Medulla oblongata (tissue), 1 donor: ENCODE results near the gene CRK.
"Not testable (repeated sequence)": the region's sequence is repeated elsewhere in the genome, so short reads cannot be mapped to it uniquely, and the experiment has no call there.

ENCODE experiments used
- DNase-seq: peaks from one replicate; pipeline ENCODE4 v3.0.0-alpha.2; 2015; ENCODE audit errors: extremely low spot score

Gene CRK

DNA sequence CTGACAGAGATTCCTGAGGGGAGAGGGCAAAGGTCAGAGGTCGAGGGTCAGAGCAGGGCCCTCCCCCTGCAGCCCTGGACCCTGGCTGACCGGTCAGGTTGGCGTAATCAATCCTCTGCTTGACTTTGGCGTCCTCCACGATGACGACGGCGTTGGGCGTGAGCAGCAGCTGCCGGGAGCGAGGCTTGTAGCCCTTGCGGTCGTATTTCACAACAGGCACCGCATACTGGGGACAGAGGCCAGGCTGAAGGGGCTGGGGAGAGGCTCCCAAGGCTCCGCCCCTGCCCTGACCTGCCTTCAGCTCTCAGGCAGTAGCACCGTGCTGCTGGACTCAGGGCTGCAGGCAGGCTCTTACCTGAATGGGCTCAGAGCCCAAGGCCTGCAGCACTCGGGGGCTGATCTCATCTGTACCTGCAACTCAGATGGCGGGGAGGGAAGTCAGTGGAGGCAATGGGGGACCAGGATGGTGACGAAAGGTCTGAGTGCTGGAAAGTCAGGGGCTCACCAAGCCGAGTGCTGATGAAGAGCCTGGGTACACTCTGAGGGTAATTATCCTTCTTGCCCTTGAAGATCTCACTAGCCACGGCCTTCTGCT is 12.0 kb upstream of the CRK start:
- no peak for DNase-seq

DNA sequence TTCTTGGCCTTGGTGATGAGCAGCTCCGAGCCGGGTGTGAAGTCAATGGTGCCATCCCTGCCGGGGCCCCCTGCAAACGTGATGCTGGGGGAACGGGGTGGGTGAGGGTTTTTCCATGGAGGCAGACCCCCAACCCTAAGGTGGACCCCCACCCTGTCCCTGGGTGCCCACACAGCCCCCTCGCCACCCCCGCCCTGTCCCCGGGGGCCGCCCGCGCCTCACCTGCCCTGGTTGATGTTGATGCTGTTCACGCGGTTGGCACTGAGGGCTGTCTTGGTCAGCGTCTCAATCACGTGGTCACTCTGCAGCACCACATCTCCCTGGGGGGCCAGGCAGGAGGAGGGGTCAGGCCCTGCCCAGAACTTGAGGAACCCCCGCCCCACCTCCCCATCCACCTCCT is 11.2 kb upstream of the CRK start:
- no peak for DNase-seq

DNA sequence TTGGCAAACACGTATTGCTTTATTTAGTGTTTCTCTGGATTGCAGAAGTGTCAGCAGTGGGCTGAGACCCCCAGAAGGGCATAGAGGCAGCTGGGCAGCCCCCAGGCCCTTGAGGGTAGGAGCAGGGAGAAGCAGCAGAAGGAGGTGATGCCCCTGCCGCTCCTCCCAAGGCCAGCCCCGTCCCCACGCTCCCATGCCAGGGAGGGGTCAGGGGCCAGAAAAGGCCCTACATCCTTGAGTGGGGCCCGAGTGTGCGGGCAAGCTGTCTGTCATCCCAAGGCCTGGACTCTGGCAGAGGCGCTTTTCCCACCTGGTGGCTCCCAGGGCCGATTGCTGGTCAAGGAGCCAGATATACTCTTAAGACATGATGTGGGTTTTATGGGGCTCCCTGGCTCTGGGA is 8.2 kb upstream of the CRK start:
- no peak for DNase-seq

DNA sequence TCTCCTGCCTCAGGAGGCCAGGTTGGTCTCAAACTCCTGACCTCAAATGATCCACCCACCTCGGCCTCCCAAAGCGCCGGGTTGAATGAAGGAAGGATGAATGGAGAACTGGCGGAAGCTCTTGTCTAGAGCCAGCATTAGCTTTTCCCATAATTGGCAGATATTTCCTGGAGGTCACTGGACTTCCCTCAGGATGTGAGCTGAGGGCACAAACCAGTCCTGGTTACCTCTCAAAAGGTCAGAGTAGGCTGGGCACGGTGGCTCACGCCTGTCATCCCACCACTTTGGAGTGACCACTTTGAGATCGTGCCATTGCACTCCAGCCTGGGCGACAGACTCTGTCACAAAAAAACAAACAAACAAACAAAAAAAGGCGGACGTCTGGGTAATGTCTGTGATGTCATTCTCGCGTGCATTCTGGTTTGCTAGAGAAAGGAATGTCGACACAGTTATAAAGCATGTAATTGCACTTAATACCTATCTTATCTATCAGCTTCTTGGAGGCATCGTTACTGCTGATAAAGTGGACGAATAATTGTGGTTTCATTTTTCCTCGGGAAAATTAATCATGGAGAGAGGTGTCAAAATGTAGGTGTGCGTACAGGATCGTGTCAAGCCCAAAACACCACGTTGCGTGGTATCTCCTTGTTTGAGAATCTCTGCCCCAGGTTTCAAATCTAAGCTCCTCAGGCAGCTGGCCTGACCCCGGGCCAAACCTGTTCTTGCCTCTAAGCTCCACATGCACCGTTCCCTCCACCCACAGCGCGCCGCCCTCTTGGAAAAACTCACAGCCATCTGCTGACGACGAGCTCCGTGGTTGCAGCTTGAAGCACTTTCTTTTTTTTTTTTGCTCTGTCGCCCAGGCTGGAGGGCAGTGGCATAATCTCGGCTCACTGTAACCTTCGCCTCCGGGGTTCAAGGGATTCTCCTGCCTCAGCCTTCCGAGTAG is 6.4 kb upstream of the CRK start:
- no peak for DNase-seq

DNA sequence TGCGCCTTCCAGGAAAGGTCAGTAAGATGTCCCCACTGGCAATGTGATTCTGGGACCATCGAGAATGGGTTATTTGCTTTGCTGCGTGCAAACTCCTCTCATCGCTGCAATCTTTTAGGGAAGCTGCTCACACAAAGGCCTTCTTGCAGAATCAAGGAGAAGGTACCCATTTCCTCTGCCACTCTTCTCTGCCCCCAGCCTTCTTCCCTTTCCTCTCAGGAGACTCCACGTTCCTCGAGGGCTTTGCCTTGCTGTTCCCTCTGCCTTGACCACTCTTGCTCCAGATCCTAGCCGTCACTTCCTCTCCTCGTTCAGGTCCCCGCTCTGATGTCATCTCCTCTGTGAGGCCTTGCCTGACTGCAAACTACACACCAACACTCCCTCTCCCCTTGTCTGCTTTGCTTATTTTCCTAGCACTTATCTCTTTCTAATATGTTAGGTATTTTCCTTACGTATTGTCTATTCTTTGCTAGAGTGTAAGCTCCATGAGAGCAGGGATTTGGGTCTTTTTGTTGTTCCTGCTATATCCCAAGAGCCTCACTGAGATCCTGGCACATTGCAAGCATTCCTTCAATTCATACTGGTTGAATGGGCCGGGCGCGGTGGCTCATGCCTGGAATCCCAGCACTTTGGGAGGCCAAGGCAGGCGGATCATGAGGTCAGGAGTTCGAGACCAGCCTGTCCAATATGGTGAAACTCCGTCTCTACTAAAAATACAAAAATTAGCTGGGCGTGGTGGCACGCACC is 5.3 kb upstream of the CRK start:
- DNase-seq: no peak

DNA sequence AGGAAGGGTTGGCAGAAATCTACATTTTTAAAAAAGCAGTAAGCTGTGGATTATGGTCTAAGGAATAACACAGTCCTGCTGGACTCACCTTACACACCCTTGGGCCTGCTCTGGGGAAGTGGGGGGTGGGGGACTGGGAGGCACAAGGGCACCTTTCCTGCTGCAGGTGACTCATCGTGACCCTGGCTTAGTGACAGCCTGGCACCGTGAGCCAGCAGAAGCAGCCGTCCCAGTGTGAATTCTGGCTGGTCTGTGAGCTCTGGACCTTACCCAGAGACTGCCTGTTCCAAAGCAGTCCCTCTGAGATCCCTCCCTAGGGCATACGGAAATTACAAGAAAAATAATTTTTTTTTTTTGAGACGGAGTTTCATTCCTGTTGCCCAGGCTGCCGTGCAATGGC is 4.2 kb upstream of the CRK start:
- no peak for DNase-seq

DNA sequence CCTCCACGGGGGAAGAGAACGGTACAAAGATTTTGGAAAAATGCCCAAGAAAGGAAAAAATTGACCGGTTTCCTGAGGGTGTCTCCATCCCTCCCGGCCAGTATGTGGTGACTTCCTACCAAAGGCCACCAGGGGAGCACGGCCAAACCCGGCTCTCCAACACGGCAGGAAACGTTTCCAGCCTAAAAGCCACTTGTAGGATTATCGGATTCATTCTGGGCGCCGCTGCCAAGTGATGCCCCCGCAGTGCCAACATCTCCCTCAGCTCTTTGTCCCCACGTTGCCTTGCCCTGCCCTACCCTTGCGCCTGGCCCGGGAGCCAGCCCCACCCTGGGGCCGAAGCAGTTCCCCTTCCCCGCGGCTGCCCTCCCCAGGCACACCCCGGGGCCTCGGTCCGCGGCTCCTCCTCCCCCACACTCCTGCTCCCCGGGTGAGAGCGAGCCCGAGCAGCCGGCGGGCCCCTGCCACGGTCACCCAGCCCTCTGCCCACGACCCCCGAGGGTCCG is 688 bp downstream of the CRK start:
- peak; percentile 55 for DNase-seq

DNA sequence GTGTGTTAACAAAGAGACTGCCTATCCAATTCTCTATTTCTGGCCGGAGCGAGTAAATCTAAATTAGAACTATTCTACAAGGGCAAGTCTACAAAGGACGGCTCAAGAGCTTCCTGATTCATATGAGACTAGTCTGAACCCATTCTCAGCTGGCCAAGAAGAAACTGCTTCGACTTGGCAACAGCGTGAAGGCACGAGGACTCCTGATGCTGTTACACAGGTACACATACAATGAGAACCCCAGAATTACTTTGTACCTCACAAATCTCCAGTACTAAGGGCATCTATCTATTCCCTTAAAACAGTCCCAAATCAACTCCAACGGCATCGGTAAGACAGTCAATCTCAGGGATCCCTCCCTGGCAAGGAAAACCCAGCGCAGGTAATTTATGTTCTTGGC is 1.5 kb downstream of the CRK start:
- DNase-seq: no peak

DNA sequence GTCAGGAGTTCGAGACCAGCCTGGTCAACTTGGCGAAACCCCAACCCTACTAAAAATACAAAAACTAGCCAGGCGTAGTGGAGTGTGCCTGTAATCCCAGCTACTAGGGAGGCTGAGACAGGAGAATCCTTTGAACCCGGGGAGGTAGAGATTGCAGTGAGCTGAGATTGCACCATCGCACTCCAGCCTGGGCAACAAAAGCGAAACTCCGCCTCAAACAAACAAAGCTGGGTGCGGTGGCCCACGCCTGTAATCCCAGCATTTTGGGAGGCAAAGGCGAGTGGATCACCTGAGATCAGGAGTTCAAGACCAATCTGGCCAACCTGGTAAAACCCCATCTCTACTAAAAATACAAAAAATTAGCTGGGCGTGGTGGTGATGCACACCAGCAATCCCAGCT is 2.3 kb downstream of the CRK start:
- DNase-seq: not testable (repeated sequence)

DNA sequence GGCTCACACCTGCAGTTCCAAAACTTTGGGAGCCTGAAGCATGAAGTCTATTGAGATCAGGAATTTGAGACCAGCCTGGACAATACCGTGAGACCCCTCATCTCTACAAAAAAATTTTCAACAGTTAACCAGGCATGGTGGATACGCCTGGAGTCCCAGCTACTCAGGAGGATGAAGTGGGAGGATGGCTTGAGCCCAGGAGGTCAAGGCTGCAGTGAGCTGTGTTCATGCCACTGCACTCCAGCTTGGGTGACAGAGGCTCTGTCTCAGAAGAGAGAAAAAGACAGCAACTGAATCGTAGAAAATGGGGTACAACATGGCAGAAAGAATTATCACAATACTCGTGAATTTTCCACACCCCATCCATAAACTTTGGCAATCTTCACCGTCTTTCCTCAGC is 3.2 kb downstream of the CRK start:
- DNase-seq: no peak

DNA sequence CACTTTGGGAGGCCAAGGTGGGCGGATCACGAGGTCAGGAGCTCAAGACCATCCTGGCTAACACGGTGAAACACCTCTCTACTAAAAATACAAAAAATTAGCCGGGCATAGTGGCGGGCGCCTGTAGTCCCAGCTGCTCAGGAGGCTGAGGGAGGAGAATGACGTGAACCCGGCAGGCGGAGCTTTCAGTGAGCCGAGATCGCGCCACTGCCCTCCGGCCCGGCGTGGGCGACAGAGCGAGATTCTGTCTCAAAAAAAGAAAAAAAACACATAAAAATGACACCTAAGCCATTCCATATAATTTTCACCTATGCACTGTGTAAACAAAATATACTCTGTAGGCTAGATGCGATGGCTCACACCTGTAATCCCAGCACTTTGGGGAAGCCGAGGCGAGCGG is 5.8 kb downstream of the CRK start:
- not testable (repeated sequence) for DNase-seq

DNA sequence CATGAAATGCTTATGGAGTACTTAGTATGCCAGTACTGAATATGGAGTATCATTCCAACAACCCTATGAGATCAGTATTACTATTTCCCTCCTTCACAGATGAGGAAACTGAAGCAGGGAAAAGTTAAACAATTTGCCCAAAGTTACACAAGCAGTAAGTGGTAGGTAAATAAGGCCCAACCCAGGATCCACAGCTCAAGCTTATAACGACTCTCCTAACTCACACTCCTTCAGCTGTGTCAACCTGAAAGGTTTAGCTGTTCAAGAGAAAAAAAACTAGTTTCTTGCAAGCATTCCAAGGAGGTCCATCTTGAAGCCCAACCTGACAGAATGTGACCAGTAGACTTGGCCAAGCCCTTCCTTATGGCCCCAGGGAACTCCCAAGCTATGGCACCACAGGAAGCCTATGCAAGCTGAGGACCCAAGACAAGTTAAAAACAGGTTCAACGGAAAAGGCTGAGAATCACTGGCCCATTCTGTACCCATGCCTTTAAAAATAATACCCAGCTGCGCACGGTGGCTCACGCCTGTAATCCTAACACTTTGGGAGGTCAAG is 6.5 kb downstream of the CRK start:
- DNase-seq: no peak

DNA sequence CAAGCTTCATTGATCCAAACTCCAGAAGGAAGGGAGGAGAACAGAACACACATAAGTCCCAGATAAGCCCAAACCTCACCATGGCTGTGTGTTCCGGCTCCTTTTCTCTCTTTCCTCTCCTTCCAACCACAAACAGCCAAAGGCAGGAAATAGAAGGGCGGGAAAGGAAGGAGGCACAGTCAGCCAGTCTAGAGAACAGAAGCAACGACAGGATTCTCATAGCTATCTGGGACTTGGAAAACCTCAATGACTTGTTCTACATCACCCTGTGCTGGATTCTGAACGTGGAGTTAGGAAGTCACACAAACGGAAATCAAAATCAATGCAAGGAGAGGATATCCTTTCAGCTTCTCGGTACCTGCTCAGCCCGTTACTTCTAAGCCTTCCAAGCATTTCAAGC is 9.0 kb downstream of the CRK start:
- no peak for DNase-seq

DNA sequence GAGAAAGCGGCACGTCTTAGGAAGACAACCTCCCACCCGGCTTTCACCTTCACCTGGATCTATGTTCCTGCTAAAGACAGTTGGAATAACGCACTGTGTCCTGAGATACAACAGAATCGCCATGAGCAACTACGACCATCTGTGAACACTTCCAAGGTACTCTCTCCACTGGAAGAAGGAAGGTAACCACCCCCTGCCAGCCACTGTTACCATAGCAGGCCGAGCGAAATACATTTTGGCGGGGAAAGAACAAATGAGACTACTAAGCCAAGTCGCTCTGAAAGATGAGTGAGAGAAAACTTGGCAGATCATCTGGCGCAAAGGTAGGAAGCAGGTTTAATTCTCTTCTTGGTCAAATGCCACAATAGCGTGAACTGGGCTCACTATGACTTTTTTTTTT is 9.8 kb downstream of the CRK start:
- DNase-seq: no peak

DNA sequence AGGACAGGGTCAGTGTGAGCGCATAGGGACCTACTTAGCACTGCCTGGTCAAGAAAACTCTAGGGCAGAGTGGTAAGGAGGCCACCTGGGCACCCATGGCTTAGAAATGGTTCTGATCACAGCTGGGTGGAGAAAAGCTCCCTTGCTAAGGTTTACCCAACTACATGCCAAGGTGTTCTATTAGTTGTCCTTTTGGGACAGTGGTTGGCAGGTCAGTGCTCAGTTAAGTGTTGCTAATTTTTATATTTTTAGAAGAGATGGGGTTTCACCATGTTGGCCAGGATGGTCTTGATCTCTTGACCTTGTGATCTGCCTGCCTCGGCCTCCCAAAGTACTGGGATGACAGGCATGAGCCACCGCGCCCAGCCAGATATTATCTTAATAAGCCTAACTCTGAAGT is 10.3 kb downstream of the CRK start:
- DNase-seq: not testable (repeated sequence)

DNA sequence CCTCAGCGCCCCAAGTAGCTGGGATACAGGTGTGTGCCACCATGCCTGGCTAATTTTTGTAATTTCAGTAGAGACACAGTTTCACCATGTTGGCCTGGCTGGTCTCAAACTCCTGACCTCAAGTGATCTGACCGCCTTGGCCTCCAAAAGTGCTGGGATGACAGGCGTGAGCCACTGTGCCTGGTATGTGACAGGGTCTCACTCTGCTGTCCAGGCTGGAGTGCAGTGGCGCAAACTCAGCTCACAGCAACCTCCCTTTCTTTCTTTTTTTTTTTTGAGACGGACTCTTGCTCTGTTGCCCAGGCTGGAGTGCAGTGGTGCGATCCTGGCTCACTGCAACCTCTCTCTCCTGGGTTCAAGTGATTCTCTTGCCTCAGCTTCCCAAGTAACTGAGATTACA is 13.3 kb downstream of the CRK start:
- DNase-seq: not testable (repeated sequence)

DNA sequence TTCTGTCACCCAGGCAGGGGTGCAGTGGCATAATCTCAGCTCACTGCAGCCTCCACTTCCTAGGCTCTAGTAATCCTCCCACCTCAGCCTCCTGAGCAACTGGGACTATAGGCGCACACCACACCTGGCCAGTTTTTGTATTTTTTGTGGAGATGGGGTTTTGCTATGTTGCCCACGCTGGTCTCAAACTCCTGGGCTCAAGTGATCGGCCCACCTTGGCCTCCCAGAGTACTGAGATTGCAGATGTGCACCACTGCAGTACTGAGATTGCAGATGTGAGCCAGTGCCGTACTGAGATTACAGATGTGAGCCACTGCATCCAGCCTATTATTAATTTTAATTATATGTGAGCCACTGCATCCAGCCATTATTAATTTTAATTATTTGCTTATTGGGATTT is 13.8 kb downstream of the CRK start:
- DNase-seq: no peak

DNA sequence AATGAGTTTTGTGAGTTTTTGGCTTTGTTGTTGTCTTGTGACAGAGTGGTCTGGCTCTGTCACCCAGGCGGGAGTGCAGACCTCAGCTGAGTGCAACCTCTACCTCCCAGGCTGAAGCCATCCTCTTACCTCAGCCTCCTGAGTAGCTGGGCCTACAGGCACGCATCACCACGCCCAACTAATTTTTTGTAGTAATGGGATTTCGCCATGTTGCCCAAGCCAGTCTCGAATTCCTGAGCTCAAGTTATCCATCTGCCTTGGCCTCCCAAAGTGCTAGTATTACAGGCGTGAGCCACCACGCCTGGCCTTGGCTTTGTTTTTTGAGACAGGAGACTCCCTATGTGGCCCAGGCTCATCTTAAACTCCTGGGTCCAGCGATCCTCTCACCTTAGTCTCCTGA is 15.1 kb downstream of the CRK start:
- DNase-seq: no peak

DNA sequence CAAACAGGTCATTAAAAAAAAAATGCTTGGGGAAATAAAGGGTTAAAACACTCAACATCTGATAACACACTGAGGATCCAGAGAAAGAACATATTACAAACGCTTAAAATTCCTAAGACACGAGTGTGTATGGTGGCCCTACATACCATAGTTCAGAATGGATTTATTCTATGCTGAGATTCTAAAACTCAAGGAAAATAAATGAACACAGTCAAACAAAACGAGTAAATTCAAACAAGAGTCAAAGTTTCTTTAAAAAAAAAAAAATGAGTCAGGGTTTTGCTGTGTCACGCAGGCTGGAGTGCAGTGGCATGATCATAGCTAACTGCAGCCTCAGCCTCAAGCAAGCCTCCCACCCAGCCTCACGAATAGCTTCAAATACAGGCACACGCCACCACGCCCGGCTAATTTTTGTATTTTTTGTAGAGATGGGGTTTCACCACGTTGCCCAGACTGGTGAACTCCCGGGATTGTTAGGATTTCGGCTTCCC is 17.4 kb downstream of the CRK start:
- no peak for DNase-seq

DNA sequence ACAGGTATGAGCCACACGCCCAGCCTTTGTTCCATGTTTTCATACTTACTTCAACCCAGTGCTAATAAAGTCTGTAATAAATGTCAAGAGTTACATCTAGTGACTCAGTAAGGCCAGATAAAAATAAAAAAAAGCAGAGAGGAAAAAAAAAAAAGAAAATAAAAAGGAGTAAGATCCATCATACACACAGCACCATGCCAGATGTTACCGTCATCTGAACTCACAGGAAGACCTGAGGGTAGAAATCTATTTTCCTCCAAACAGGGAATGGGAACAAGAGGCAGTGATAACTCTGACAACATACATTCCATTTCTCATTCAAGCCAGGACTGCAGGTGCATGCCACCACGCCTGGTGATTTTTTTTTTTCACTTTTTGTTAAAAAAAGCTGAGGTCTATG is 20.7 kb downstream of the CRK start:
- no peak for DNase-seq

DNA sequence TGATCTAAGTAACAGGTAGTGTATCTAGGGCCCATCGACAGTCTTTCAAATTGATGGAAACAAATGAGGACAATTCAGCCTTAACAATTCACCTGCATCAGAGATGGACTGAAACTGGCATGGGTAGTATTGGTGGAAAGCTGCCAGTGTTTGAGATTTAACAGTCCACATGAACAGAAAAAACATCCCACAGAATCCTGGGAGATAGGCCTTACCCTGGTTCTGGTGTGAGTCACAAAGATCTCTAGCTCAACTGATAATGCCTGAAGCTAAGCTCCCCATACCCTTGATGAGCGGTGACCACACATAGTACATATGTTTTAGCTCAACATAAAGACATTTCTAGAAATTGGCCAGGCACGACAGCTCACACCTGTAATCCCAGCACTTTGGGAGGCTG is 21.9 kb downstream of the CRK start:
- DNase-seq: no peak

DNA sequence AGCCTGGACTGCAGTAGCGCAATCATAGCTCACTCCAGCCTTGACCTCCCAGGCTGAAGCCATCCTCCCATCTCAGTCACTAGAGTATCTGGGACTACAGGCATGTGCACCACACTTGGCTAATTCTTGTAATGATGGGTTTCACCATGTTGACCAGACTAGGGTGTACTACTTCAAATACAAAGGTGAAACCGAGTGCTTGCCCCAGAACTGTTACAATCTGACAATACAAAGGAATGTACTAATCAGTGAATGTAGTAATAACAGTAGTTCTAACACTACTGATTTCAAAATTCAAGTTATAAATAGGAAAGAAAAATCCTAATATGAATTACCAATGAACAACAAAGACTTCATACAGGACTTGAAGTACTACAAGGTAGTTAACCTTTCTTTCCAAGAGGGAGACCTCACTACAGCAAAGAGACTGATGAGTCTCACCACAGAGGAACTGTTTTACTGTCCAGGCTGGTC is 24.4 kb downstream of the CRK start:
- no peak for DNase-seq
